H1 (cell line): ENCODE measurements around the gene PHRF1. TPM values are rescaled to one million over a fixed set of nuclear protein-coding genes. Genes with fewer than 3 reads are reported as not detected.

Experiments used
- CTCF ChIA-PET: fragments of 300-600 bp; sonication (Branson Sonifier 250); formaldehyde crosslinking; loops from one replicate; lab custom pipeline; 2021; ENCODE audit not compliant: partially characterized antibody; lab: Charles Lee
- POLR2A ChIA-PET: fragments of 300-600 bp; sonication (Branson Sonifier 250); formaldehyde crosslinking; loops from one replicate; lab custom pipeline; 2021; ENCODE audit warnings: inconsistent platforms; ENCODE audit not compliant: partially characterized antibody; lab: Charles Lee
- DNase-seq, 2 experiments: peaks; one replicate each; pipeline versions ENCODE4 v3.0.0 to v3.0.0-alpha.2; 2010 to 2022; ENCODE audit warnings: low spot score in 2 of 2, low read depth in 1 of 2, mixed read lengths in 1 of 2
- FAIRE-seq: peaks from 2 replicates; lab custom pipeline; 2011; peaks lifted over from hg19 to GRCh38; lab: Jason Lieb, UNC
- H2AFZ ChIP-seq: 2 replicates; pipeline ENCODE4 v1.8.1; 2012; ENCODE audit warnings: low read length, inconsistent platforms
- H2AK5ac ChIP-seq: 2 replicates; pipeline ENCODE4 v1.6.1; 2013; ENCODE audit warnings: low read depth, low read length
- H2BK120ac ChIP-seq: replicated peaks from 2 replicates; pipeline ENCODE3; 2013; ENCODE audit warnings: low read depth, low read length, inconsistent platforms
- H2BK12ac ChIP-seq: 2 replicates; pipeline ENCODE4 v1.6.1; 2013; ENCODE audit warnings: low read depth, low read length
- H2BK15ac ChIP-seq: 2 replicates; pipeline ENCODE4 v1.6.1; 2013; ENCODE audit warnings: low read length
- H2BK20ac ChIP-seq: 2 replicates; pipeline ENCODE4 v1.6.1; 2013; ENCODE audit warnings: low read length
- H2BK5ac ChIP-seq: 2 replicates; pipeline ENCODE4 v1.6.1; 2013; ENCODE audit warnings: low read depth, low read length
- H3K14ac ChIP-seq: 2 replicates; pipeline ENCODE4 v1.6.1; 2013; ENCODE audit warnings: inconsistent platforms; ENCODE audit not compliant: insufficient read length
- H3K18ac ChIP-seq: 2 replicates; pipeline ENCODE4 v1.6.1; 2013; ENCODE audit warnings: low read length; ENCODE audit errors: extremely low read depth
- H3K23ac ChIP-seq: 2 replicates; pipeline ENCODE4 v1.6.1; 2013; ENCODE audit warnings: inconsistent platforms; ENCODE audit not compliant: insufficient read length
- H3K23me2 ChIP-seq: 2 replicates; pipeline ENCODE4 v1.6.1; 2013; ENCODE audit warnings: low read depth, low read length
- H3K27ac ChIP-seq: 2 replicates; pipeline ENCODE4 v1.6.1; 2011; ENCODE audit warnings: low read depth, low read length, inconsistent platforms
- H3K27me3 ChIP-seq, 4 experiments: replicated peaks in 1 of 4; 1 replicate in 1 of 4; 2 replicates in 3 of 4; pipeline versions ENCODE4 v1.6.1 to v1.8.1; 2011 to 2013; ENCODE audit warnings: low read length in 3 of 4, mild to moderate bottlenecking in 3 of 4, inconsistent platforms in 2 of 4, mixed read lengths in 2 of 4, moderate library complexity in 1 of 4; ENCODE audit not compliant: control insufficient read depth in 3 of 4, insufficient read depth in 3 of 4; ENCODE audit errors: extremely low read depth in 1 of 4
- H3K36me3 ChIP-seq, 4 experiments: 2 replicates each; pipeline versions ENCODE4 v1.6.1 to v1.8.1; 2011 to 2013; ENCODE audit warnings: mild to moderate bottlenecking in 4 of 4, low read length in 3 of 4, moderate library complexity in 2 of 4, control low read depth in 1 of 4, inconsistent platforms in 1 of 4; ENCODE audit not compliant: insufficient read depth in 4 of 4, control insufficient read depth in 2 of 4
- H3K4ac ChIP-seq: replicated peaks from 2 replicates; pipeline ENCODE3; 2013; ENCODE audit warnings: low read length, low read depth, mixed read lengths, inconsistent platforms; ENCODE audit not compliant: insufficient read length
- H3K4me1 ChIP-seq, 4 experiments: replicated peaks in 1 of 4; 1 replicate in 1 of 4; 2 replicates in 3 of 4; pipeline versions ENCODE4 v1.6.1 to v1.8.1; 2011 to 2013; ENCODE audit warnings: low read length in 3 of 4, inconsistent platforms in 2 of 4, mixed read lengths in 1 of 4; ENCODE audit not compliant: insufficient read depth in 4 of 4, control insufficient read depth in 3 of 4
- H3K4me2 ChIP-seq, 2 experiments: 2 replicates each; pipeline versions ENCODE4 v1.6.1 to v1.8.1; 2011 to 2013; ENCODE audit warnings: low read depth in 2 of 2, low read length in 2 of 2, control low read depth in 1 of 2, inconsistent platforms in 1 of 2, mild to moderate bottlenecking in 1 of 2; ENCODE audit not compliant: insufficient read depth in 1 of 2
- H3K4me3 ChIP-seq, 4 experiments: fragments of 200-600, 300-600 bp in 1 of 4; sonication (generic), shearing (Covaris generic), sonication (Bioruptor Twin) in 1 of 4; 2 replicates each; pipeline versions ENCODE4 v1.5.1 to v1.8.1; 2011 to 2016; ENCODE audit warnings: low read length in 4 of 4, low read depth in 3 of 4, control low read depth in 2 of 4, inconsistent platforms in 2 of 4, mild to moderate bottlenecking in 2 of 4, mixed read lengths in 1 of 4, moderate library complexity in 1 of 4; ENCODE audit not compliant: insufficient read depth in 2 of 4; ENCODE audit errors: extremely low read depth in 1 of 4
- H3K56ac ChIP-seq: replicated peaks from 2 replicates; pipeline ENCODE3; 2013; ENCODE audit warnings: low read depth, mild to moderate bottlenecking, mixed read lengths, low read length, inconsistent platforms; ENCODE audit not compliant: insufficient read length
- H3K79me1 ChIP-seq: 2 replicates; pipeline ENCODE4 v1.6.1; 2013; ENCODE audit warnings: low read depth, low read length, control low read depth
- H3K79me2 ChIP-seq, 2 experiments: 2 replicates each; pipeline versions ENCODE4 v1.6.1 to v1.8.1; 2012 to 2013; ENCODE audit warnings: low read length in 2 of 2, mild to moderate bottlenecking in 2 of 2, inconsistent platforms in 1 of 2; ENCODE audit not compliant: insufficient read depth in 2 of 2, control insufficient read depth in 1 of 2
- H3K9ac ChIP-seq, 4 experiments: replicated peaks in 1 of 4; 1 replicate in 1 of 4; 2 replicates in 3 of 4; pipeline versions ENCODE4 v1.6.1 to v1.8.1; 2011 to 2013; ENCODE audit warnings: low read depth in 3 of 4, low read length in 3 of 4, control low read depth in 2 of 4, mild to moderate bottlenecking in 2 of 4, moderate library complexity in 2 of 4, inconsistent platforms in 1 of 4; ENCODE audit errors: extremely low read depth in 1 of 4
- H3K9me3 ChIP-seq, 2 experiments: 2 replicates each; pipeline versions ENCODE4 v1.6.1 to v1.8.1; 2012 to 2013; ENCODE audit warnings: mild to moderate bottlenecking in 2 of 2, moderate library complexity in 2 of 2, control low read depth in 1 of 2, inconsistent platforms in 1 of 2, low read depth in 1 of 2, low read length in 1 of 2, mixed read lengths in 1 of 2; ENCODE audit not compliant: insufficient read depth in 2 of 2
- H4K20me1 ChIP-seq, 2 experiments: replicated peaks in 1 of 2; 2 replicates each; pipeline versions ENCODE3 to v1.8.1; 2011 to 2013; ENCODE audit warnings: inconsistent platforms in 2 of 2, low read length in 2 of 2, mild to moderate bottlenecking in 1 of 2; ENCODE audit not compliant: insufficient read depth in 2 of 2, control insufficient read depth in 1 of 2
- H4K5ac ChIP-seq: 2 replicates; pipeline ENCODE4 v1.6.1; 2013; ENCODE audit warnings: low read length, low read depth, mixed read lengths, inconsistent platforms; ENCODE audit not compliant: insufficient read length
- H4K8ac ChIP-seq: 2 replicates; pipeline ENCODE4 v1.8.0; 2013; ENCODE audit warnings: mild to moderate bottlenecking, moderate library complexity, low read length, inconsistent platforms; ENCODE audit not compliant: insufficient read depth; ENCODE audit errors: extremely low read depth
- H4K91ac ChIP-seq: replicated peaks from 2 replicates; pipeline ENCODE3; 2013; ENCODE audit warnings: low read length, mixed read lengths, inconsistent platforms; ENCODE audit not compliant: insufficient read length
- KDM5A ChIP-seq: fragments of 200-600 bp; IDR thresholded peaks from 2 replicates; pipeline ENCODE4 v1.7.1; 2012; ENCODE audit warnings: mild to moderate bottlenecking, low read length, inconsistent platforms, mixed read lengths
- SIRT6 ChIP-seq: IDR thresholded peaks from one replicate; pipeline ENCODE4 v1.7.1; 2012; ENCODE audit warnings: low read length, inconsistent platforms
- USF2 ChIP-seq: IDR thresholded peaks from 2 replicates; pipeline ENCODE4 v1.6.1; 2011; ENCODE audit warnings: low read length, improper control_type of control experiment
- ZNF274 ChIP-seq: IDR thresholded peaks from 2 replicates; pipeline ENCODE4 v1.7.0; 2012; ENCODE audit warnings: low read length, borderline replicate concordance; ENCODE audit errors: extremely low read depth
- WGBS, 2 experiments: shearing (Covaris generic) in 1 of 2; methylation state at CpG; one replicate each; pipeline versions ENCODE4 v1.1.6 to v1.1.7; 2013 to 2015; ENCODE audit warnings: low lambda C conversion rate in 2 of 2, mixed read lengths in 2 of 2, inconsistent platforms in 1 of 2, low coverage in 1 of 2, missing lambda C conversion rate in 1 of 2; ENCODE audit not compliant: insufficient replicate concordance in 2 of 2, insufficient coverage in 1 of 2, insufficient read length in 1 of 2; ENCODE audit errors: extremely low coverage in 1 of 2, missing lambda C conversion rate in 1 of 2; 5-methylcytosine and 5-hydroxymethylcytosine counted together
- polyA plus RNA-seq, 7 experiments: library from polyadenylated mRNA; depleted of rRNA in 3 of 7; stranded (reverse) in 5 of 7; unstranded in 2 of 7; fragments of >200 nt in 5 of 7; fragments of 200-250 nt in 2 of 7; gene quantifications; 1 replicate in 5 of 7; 2 replicates in 1 of 7; 4 replicates in 1 of 7; pipeline versions ENCODE4 v1.2.1 to v1.2.3, GENCODE V29; 2011 to 2013; ENCODE audit warnings: missing spikeins in 2 of 7, mixed read lengths in 2 of 7
- total RNA-seq: library from RNA; stranded (reverse); fragmentation: NEBNext Ultra II Directional; extraction: Animal tissue kit (Norgen Biotek cat#: 25700); gene quantifications from 2 replicates; pipeline ENCODE4 v1.2.1, GENCODE V29; 2021

The PHRF1 gene
- total and polyA plus RNA-seq, 2 of the 8 experiments (the other 6 are each of a cell fraction or from before 2014, with no cell fraction given), result 13.4 to 37.3 TPM

- Histone ChIP-seq H2BK120ac (no peak overlapping the region), H2BK20ac (no peak overlapping the region), H3K18ac (no peak overlapping the region), H4K91ac (no peak overlapping the region), H3K4me3 (no peak overlapping the region), H2BK12ac (no peak overlapping the region), H3K79me1 (peaks cover 4% of the 10 kb centered on the region; the same call in 1 of the 2 replicates), H3K4ac (no peak overlapping the region), H3K4me2 (no peak overlapping the region), H3K79me2 (no peaks in the 10 kb centered on the region; a peak in 1 of 4 replicates), H2BK5ac (no peak overlapping the region), H3K4me1 (no peaks in the 10 kb centered on the region), H2BK15ac (no peak overlapping the region), H4K20me1 (peaks cover 10 to 11% of the 10 kb centered on the region in 2 experiments), H3K23me2 (no peaks in the 10 kb centered on the region), H4K8ac (no peak overlapping the region), H3K36me3 (peaks cover 27 to 63% (median 52%) of the 10 kb centered on the region in 4 experiments), H3K23ac (no peak overlapping the region), H3K14ac (no peak overlapping the region), H3K56ac (no peak overlapping the region), H4K5ac (no peak overlapping the region), H3K9ac (no peak overlapping the region)
- ChIA-PET CTCF (interaction anchor here (1.0 to 1.9 kb wide), 5 partner anchors 13 to 41 kb away, joined by 3 to 11 read pairs (median 4); no protein-coding TSS in a partner anchor), POLR2A (interaction anchor here (1.1 to 1.4 kb wide), 2 partner anchors 13 to 17 kb away, joined by 5 to 6 read pairs; no protein-coding TSS in a partner anchor)
- 88% methylated on average over 11 of the region's 11 CpGs; no CpG with 5 or more reads in 1 of the 2 experiments for WGBS, 2 experiments
- no peak for FAIRE-seq
- DNase-seq, result no peak
- TF ChIP-seq SIRT6 (no peak), KDM5A (no peak), USF2 (no peak), ZNF274 (no peak)
- TF ChIP-seq, all 59 proteins: peak for 0
- Histone ChIP-seq H3K27ac (no peak overlapping the region), H2AFZ (no peak overlapping the region), H3K27me3 (no peaks in the 10 kb centered on the region), H2AK5ac (no peak overlapping the region), H3K9me3 (no peaks in the 10 kb centered on the region)
Measured at GRCh38 chr11:590997-591396, 14.7 kb downstream of the PHRF1 start.
